Tongue (tissue), 2 donors: Measurements from ENCODE around the gene RCOR2. TPM values are rescaled to one million over a fixed set of nuclear protein-coding genes. Genes with fewer than 3 reads are reported as not detected.

Source experiments
- DNase-seq: peaks from one replicate; pipeline ENCODE4 v3.0.0-alpha.2; 2015
- total RNA-seq: library from RNA; depleted of rRNA; stranded (reverse); fragments of >200 nt; gene quantifications from one replicate; pipeline ENCODE4 v1.2.3, GENCODE V29; 2014

The RCOR2 gene
- total RNA-seq, 1 donor from 2014 or later, result 3.0 TPM

DNA sequence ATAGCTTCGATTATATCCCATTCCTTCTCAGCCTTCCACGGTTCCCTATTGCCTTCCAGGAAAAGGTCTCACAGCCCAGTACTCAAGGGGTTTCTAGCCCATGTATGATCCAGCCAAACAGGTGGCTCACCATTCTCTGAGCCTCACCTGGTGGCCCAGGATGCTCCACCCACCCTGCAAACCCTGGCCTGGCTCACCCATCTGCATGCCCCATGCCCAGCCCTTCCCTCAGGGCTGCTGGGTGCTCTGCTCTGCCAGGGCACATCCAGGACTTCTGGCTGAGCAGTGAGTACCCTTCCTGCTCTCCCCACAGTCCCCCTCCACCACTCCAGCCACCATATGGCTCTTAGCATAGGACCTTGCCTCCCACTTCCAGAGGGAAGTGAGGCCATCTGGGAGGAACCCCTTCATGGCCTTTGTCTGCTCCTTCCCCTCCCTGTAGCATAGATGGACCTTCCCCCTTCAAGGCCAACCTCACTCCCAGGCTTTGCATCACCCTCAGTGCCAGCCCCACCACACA lies 5.8 kb upstream of the RCOR2 start:
- DNase-seq, result no peak

GRCh38 chr11:63920939-63921417 lies 4.0 kb upstream of the RCOR2 start:
- peak; percentile 38 for DNase-seq

GRCh38 chr11:63920126-63920938 lies 3.4 kb upstream of the RCOR2 start:
- peak; percentile 62 for DNase-seq

DNA sequence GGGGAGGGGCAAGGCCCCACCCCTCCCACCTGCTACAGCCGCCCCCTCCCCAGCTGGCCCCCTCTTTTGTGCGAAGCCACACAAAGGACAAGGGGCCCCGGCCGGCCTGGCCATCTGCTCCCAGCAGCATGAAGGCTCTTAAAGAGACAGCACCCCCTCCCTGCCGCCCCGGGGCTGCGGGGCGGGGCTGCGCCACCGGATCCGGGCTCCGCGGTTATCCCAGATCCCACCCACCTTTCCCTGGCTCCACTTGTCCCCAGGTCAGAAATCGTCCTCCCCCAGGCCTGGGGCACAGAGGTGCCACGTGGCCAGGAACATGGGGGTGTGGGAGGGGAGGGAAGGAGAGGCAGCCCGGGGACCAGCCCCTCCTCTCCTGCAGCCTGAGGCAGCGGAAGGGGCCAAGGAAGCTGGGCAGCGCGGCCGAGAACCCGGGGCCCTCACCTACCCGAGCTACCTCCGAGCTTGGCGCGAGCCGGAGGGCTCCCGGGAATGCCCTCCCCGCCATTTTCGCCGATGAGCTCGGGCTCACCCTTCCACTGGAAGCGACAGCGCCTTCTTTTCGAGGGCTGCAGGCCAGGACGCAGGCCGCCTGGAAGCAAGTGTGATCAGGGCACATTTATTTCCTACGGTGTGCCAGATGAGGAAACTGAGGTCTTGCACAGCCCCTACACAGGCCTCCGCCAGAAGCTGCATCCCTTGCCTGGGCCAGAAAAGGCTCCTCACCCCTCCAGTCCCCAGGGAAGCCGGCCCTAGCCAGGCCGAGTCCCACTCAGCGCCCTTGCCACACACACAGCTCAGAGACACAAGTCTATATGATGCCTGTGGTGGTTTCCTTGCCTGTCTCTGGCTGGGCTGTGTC lies 2.5 kb upstream of the RCOR2 start:
- peak; percentile 77 for DNase-seq

- peak; percentile 62 for DNase-seq
These were observed 1.7 kb upstream of the RCOR2 start for GRCh38 chr11:63918507-63919191.

- peak; percentile 82 for DNase-seq
These were observed 935 bp upstream of the RCOR2 start for GRCh38 chr11:63917692-63918506.

DNA sequence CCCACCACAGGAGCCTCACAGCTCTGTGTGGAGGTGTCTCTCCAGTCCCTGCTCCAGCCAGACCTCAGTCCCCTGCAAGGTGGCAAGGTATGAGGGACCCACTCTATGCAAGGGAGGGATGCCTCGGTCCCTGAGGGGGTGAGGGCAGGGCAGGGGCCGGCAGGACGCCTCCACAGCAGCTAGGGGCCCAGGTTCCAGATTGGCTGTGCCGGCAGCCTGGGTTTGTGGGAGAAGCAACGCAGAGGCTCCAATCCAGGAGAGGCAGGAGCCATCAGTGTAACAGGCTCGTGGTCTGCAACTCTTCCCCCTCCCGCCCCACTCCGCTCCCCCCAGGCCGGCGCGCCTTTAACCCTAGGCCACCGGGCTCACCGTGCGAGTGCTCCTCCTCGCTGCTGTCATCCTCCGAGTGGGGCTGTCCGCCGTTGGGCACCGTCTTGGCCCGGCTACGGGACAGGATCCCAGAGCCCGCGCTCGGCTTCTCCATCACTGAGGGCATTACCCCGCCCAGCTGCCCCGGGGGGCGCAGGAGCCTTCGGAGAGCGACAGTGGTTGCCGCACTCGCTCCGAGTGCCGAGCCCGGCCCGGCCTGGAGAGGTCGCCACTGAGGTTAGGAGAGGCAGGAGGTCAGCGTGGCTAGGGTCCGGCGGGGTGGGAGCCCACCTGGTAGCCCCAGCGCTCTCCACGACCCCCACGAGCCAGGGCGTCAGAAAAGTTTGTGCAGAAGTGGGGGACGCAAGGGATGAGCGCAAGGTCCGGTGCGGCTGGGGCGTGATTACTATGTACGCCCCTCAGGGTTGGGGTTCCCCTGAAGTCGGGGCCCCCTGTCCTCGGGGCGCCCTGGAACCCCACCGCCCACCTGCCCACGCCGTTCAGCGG lies 765 bp downstream of the RCOR2 start:
- peak; percentile 59 for DNase-seq

GRCh38 chr11:63914896-63915691 lies 1.9 kb downstream of the RCOR2 start:
- DNase-seq, result no peak

GRCh38 chr11:63913866-63914830 lies 2.8 kb downstream of the RCOR2 start:
- no peak for DNase-seq

GRCh38 chr11:63912678-63913077 lies 4.3 kb downstream of the RCOR2 start:
- DNase-seq, result no peak

DNA sequence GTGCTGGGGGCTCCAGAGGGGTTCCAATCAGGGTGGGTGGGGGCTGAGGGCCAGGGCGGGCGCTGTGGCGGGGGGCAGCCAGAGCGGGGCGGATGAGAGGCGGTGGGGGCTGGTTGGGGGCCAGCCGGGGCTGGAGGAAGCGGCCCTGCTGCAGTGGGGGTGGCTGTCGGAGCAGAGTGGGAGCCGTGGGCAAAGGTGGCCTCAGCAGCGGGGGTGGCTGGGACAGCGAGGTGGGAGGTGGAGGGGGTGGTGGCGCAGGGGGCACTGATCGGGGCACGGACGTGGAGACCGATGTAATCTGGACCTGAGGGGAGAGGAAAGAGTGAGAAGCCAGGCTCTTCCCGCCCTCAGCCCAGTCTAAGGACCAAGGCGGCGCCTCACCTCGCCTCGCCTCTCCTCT lies 5.1 kb downstream of the RCOR2 start:
- no peak for DNase-seq

DNA sequence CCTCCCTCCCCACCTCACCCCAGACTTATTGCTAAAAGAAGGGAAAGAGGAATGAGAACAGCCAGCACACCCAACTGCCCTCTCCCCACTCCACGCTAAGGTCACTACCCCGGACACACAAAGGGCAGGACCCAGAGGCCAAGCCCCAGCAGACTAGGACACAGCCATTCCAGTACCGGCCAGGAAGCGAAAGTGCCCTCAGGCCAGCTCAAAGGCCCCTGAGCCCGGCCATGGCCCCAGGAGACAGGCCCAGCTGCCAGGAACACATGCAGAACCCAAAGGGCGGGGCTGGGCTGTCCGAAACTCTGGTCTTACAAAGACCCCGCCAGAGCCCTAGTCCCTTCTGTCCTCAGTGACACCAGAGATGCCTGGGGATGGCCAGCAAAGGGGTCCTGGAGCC lies 5.5 kb downstream of the RCOR2 start:
- no peak for DNase-seq

- no peak for DNase-seq
These were observed 6.3 kb downstream of the RCOR2 start for GRCh38 chr11:63910675-63911074.

GRCh38 chr11:63909591-63910506 lies 7.1 kb downstream of the RCOR2 start:
- DNase-seq, result peak; percentile 73

DNA sequence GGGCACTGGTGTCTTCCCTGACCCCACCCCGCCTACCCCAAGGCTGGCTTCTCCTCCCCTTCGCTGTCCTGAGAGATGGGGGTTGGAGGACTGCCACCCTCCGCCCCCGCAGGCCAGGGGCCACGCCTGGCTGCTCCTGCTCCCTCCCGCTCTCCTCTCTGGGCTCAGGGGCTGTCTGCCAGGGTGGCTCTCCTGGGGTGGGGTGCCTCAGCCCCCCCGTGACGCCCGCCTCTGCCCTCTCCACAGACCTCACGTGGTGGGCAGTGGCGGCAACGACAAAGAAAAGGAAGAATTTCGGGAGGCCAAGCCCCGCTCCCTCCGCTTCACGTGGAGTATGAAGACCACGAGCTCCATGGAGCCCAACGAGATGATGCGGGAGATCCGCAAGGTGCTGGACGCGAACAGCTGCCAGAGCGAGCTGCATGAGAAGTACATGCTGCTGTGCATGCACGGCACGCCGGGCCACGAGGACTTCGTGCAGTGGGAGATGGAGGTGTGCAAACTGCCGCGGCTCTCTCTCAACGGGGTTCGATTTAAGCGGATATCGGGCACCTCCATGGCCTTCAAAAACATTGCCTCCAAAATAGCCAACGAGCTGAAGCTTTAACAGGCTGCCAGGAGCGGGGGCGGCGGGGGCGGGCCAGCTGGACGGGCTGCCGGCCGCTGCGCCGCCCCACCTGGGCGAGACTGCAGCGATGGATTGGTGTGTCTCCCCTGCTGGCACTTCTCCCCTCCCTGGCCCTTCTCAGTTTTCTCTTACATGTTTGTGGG lies 8.1 kb downstream of the RCOR2 start:
- peak; percentile 39 for DNase-seq

DNA sequence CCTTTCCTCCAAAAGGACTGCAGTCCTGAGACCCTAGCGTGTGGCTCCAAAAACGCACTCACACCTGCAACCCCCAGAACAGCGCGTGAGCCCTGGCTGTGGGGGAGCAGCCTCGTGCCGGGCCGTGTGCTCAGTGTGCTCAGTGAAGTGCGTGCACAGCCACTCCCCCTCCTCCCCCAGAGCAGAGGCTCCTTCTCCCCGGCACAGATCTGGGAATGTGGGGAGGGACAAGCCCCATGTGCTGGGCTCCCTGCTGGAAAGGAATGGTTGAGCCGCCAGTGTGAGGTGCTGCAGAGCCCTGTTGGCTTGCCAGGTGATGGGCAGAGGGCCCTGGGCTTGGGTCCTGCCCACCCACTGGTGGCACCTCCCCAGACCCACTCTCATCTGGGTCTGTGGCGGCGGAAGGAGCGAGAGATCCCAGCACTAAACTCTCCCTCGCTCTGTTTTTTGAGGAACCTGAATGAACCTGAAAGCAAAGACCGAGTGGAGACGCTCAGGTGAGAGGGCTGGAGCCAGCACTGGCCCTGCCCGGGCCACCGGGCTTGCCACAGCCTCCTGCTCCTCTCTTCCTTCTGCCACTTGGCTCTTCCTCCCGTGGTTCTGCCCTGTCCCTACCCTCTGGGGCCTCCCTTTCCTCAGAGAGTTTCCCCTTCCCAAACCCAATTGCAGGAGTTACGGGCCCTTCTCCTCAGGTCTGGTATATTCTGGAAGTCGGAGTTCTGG lies 9.0 kb downstream of the RCOR2 start:
- DNase-seq, result no peak
